Measurements from ENCODE around the gene MGAT5. TPM values are rescaled to one million over a fixed set of nuclear protein-coding genes. Genes with fewer than 3 reads are reported as not detected.
A peak's percentile ranks its signal among the peaks of the same experiment; 100 is the strongest.

MGAT5 gene
- total and polyA plus RNA-seq, 7 donors, result 1.1 to 7.0 (median 2.1) TPM

GRCh38 chr2:134245340-134245984, 8.4 kb upstream of the MGAT5 start:
- DNase-seq (peak; percentile 69 to 74), ATAC-seq (peak in 3 of 4 donors; percentile 27 to 72 (median 52))
- intact Hi-C loops (cut with DNase I), result loop anchor here (2.0 to 10.0 kb wide), 4 partner anchors 127 to 361 kb away; no protein-coding TSS in a partner anchor
- TF ChIP-seq CTCF (IDR thresholded peaks at IDR 0.05), result peak; percentile 79
- Histone ChIP-seq H3K9me3 (no peaks in the 10 kb centered on the region), H3K36me3 (ENCODE audit: insufficient read depth in 1 of 2, low read depth in 1 of 2) (no peaks in the 10 kb centered on the region), H3K4me3 (no peak overlapping the region), H3K27ac (no peak overlapping the region), H3K4me1 (no peaks in the 10 kb centered on the region), H3K27me3 (ENCODE audit: insufficient read depth in 3 of 3, low read length in 2 of 3) (peaks cover 0 to 3% (median 0%) of the 10 kb centered on the region in 3 donors)
- 37 to 47% (median 37%) methylated on average over 2 of the region's 2 CpGs for WGBS, 3 donors

GRCh38 chr2:134246154-134246874, 7.6 kb upstream of the MGAT5 start:
- intact Hi-C loops (cut with DNase I), result loop anchor here (2.0 to 10.0 kb wide), 4 partner anchors 128 to 362 kb away; no protein-coding TSS in a partner anchor
- H3K27me3 ChIP-seq (ENCODE audit: insufficient read depth in 3 of 3, low read length in 2 of 3), result peaks cover 0 to 3% (median 0%) of the 10 kb centered on the region in 3 donors
- H3K4me1 ChIP-seq, result no peaks in the 10 kb centered on the region

GRCh38 chr2:134247679-134248078, 6.2 kb upstream of the MGAT5 start:
- Histone ChIP-seq H3K4me1 (no peaks in the 10 kb centered on the region), H3K27me3 (ENCODE audit: insufficient read depth in 3 of 3, low read length in 2 of 3) (no peaks in the 10 kb centered on the region), H3K9me3 (no peaks in the 10 kb centered on the region), H3K36me3 (ENCODE audit: insufficient read depth in 1 of 2, low read depth in 1 of 2) (no peaks in the 10 kb centered on the region), H3K4me3 (no peak overlapping the region), H3K27ac (no peak overlapping the region)
- intact Hi-C loops (cut with DNase I), result loop anchor here (2.0 to 10.0 kb wide), 4 partner anchors 129 to 363 kb away; no protein-coding TSS in a partner anchor
- WGBS, 3 donors, result 90 to 100% (median 96%) methylated on average over 1 of the region's 1 CpG
- TF ChIP-seq CTCF (IDR thresholded peaks at IDR 0.05), result no peak
- DNase-seq (no peak), ATAC-seq (no peak)

More at GRCh38 chr2:134246154-134246874, 7.6 kb upstream of the MGAT5 start:
- no peak for TF ChIP-seq CTCF (IDR thresholded peaks at IDR 0.05)
- ATAC-seq, result no peak
- DNase-seq, result no peak
- H3K4me3 ChIP-seq, result no peak overlapping the region
- 72 to 80% (median 77%) methylated on average over 7 of the region's 7 CpGs for WGBS, 3 donors
- no peaks in the 10 kb centered on the region for H3K9me3 ChIP-seq
- H3K36me3 ChIP-seq (ENCODE audit: insufficient read depth in 1 of 2, low read depth in 1 of 2), result no peaks in the 10 kb centered on the region
- no peak overlapping the region for H3K27ac ChIP-seq

DNA sequence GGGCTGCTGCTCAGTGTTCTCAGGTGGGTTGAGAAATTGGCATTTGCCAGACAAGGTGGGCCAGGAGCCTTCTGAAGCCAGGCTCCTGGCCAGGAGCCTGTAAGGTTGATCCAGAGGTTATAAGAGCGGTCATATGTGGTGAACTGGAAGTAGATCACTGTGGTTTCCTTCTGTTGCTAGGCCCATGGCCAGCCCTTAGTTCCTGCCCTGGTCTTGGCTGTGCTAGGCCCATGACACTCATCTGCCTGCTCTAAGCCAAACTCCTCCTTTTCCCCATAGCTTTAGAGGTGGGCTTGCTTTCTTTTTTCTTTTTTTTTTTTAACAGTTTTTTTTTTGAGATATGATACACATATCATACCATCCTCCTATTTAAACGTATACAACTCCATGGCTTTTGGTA, 5.0 kb upstream of the MGAT5 start:
- 90 to 93% (median 90%) methylated on average over 2 of the region's 2 CpGs for WGBS, 3 donors
- no peak for DNase-seq
- no peaks in the 10 kb centered on the region for H3K36me3 ChIP-seq (ENCODE audit: insufficient read depth in 1 of 2, low read depth in 1 of 2)
- no peaks in the 10 kb centered on the region for H3K9me3 ChIP-seq
- no peak overlapping the region for H3K27ac ChIP-seq
- no peak overlapping the region for H3K4me3 ChIP-seq
- H3K27me3 ChIP-seq (ENCODE audit: insufficient read depth in 3 of 3, low read length in 2 of 3), result no peaks in the 10 kb centered on the region
- no peaks in the 10 kb centered on the region for H3K4me1 ChIP-seq
- TF ChIP-seq CTCF (IDR thresholded peaks at IDR 0.05), result no peak
- ATAC-seq, result no peak
- intact Hi-C loops (cut with DNase I), result loop anchor here (5.0 to 10.0 kb wide), 3 partner anchors 156 to 364 kb away; no protein-coding TSS in a partner anchor

Data from psoas muscle (tissue), 8 donors.